Coronary artery (tissue), 2 donors: ENCODE results near the gene CST7.
"Not testable (repeated sequence)": the region's sequence is repeated elsewhere in the genome, so short reads cannot be mapped to it uniquely, and the experiment has no call there.

Experiments used
- DNase-seq: peaks from one replicate; pipeline ENCODE4 v3.0.0-alpha.2; 2017; ENCODE audit warnings: low spot score
- H3K27ac ChIP-seq, 2 donors: fragments of 200-600 bp; sonication (generic); one replicate each; pipeline ENCODE4 v1.5.1; 2016 to 2019
- H3K4me3 ChIP-seq: fragments of 200-600 bp; sonication (generic); 2 replicates; pipeline ENCODE4 v1.5.1; 2016; ENCODE audit warnings: mild to moderate bottlenecking, moderate library complexity
- CTCF ChIP-seq: fragments of 200-600 bp; sonication (generic); IDR thresholded peaks from one replicate; pipeline ENCODE4 v1.5.1; 2019; ENCODE audit warnings: antibody characterized with exemption

The CST7 gene

GRCh38 chr20:24937579-24937978 is 11.5 kb upstream of the CST7 start:
- no peak for TF ChIP-seq CTCF
- no peak overlapping the region for H3K4me3 ChIP-seq
- peak; percentile 67 for DNase-seq
- H3K27ac ChIP-seq = no peak overlapping the region

- TF ChIP-seq CTCF = no peak
- Histone ChIP-seq H3K4me3 (no peak overlapping the region), H3K27ac (no peak overlapping the region)
- no peak for DNase-seq
Measured at GRCh38 chr20:24938498-24938897, 10.6 kb upstream of the CST7 start.

GRCh38 chr20:24939036-24939435 is 10.0 kb upstream of the CST7 start:
- H3K4me3 ChIP-seq = no peak overlapping the region
- DNase-seq = no peak
- no peak overlapping the region for H3K27ac ChIP-seq
- no peak for TF ChIP-seq CTCF

GRCh38 chr20:24942679-24943078 is 6.4 kb upstream of the CST7 start:
- no peak for TF ChIP-seq CTCF
- no peak overlapping the region for H3K4me3 ChIP-seq
- DNase-seq = no peak
- no peak overlapping the region for H3K27ac ChIP-seq

- H3K4me3 ChIP-seq = no peak overlapping the region
- no peak overlapping the region for H3K27ac ChIP-seq
- DNase-seq = no peak
- no peak for TF ChIP-seq CTCF
Measured at GRCh38 chr20:24943196-24943595, 5.9 kb upstream of the CST7 start.

GRCh38 chr20:24943731-24944130 is 5.3 kb upstream of the CST7 start:
- DNase-seq = no peak
- no peak overlapping the region for H3K4me3 ChIP-seq
- no peak overlapping the region for H3K27ac ChIP-seq
- no peak for TF ChIP-seq CTCF

- H3K27ac ChIP-seq, DNase-seq, H3K4me3 ChIP-seq: not testable (repeated sequence)
Measured at GRCh38 chr20:24946376-24946775, 2.7 kb upstream of the CST7 start.

GRCh38 chr20:24948396-24948938 is 602 bp upstream of the CST7 start:
- not testable (repeated sequence) for DNase-seq, H3K4me3 ChIP-seq, H3K27ac ChIP-seq
